NCI-H510A treated with DMSO at 0.1 percent for 48 hours (cell line): ENCODE data around the gene HSP90B1.

Experiments used
- DNase-seq: peaks from one replicate; lab custom pipeline; 2025; lab: John Stamatoyannopoulos, UW

Gene HSP90B1

GRCh38 chr12:103978384-103978982 lies 48.3 kb downstream of the HSP90B1 start:
- no peak for DNase-seq

- DNase-seq, result no peak
Observed at GRCh38 chr12:103986829-103987228, 56.6 kb downstream of the HSP90B1 start.

GRCh38 chr12:103994235-103994634 lies 64.0 kb downstream of the HSP90B1 start:
- no peak for DNase-seq

GRCh38 chr12:103996595-103996994 lies 66.4 kb downstream of the HSP90B1 start:
- DNase-seq, result no peak

GRCh38 chr12:103997286-103997900 lies 67.2 kb downstream of the HSP90B1 start:
- no peak for DNase-seq
